CD4-positive, alpha-beta T cell (primary cell): ENCODE data around the gene KCTD21. TPM values are rescaled to one million over a fixed set of nuclear protein-coding genes. Genes with fewer than 3 reads are reported as not detected.

Experiments used
- ATAC-seq: fragments of 200-7000 bp; cut with Tn5 transposase; one replicate; pipeline ENCODE4 v1.10.0; 2022; ENCODE audit warnings: mild to moderate bottlenecking; ENCODE audit not compliant: poor library complexity
- CTCF ChIA-PET: fragments of 350-600 bp; sonication (Branson Sonifier 250); formaldehyde crosslinking; loops from one replicate; lab custom pipeline; 2021; ENCODE audit warnings: antibody characterized with exemption, inconsistent platforms; lab: Charles Lee
- POLR2A ChIA-PET: fragments of 350-600 bp; sonication (Branson Sonifier 250); formaldehyde crosslinking; loops from one replicate; lab custom pipeline; 2021; ENCODE audit warnings: antibody characterized with exemption, inconsistent platforms; lab: Charles Lee
- DNase-seq, 14 experiments: peaks; one replicate each; pipeline ENCODE4 v3.0.0-alpha.2; 2013 to 2020; ENCODE audit warnings: mixed read lengths in 2 of 14
- H3K27ac ChIP-seq, 2 donors: one replicate each; pipeline versions ENCODE4 v1.5.1 to v1.7.0; 2013; ENCODE audit warnings: low read length in 2 of 2, low read depth in 1 of 2, mild to moderate bottlenecking in 1 of 2
- H3K27me3 ChIP-seq, 2 experiments: 1 replicate in 1 of 2; 2 replicates in 1 of 2; pipeline versions ENCODE4 v1.6.1 to v1.7.0; 2013; ENCODE audit warnings: low read length in 2 of 2, control low read depth in 1 of 2, mild to moderate bottlenecking in 1 of 2, moderate library complexity in 1 of 2; ENCODE audit not compliant: insufficient read depth in 2 of 2, control insufficient read depth in 1 of 2
- H3K36me3 ChIP-seq: one replicate; pipeline ENCODE4 v1.6.1; 2013; ENCODE audit warnings: low read length, control low read depth; ENCODE audit not compliant: insufficient read depth
- H3K4me1 ChIP-seq: one replicate; pipeline ENCODE4 v1.6.1; 2013; ENCODE audit warnings: low read length, control low read depth; ENCODE audit not compliant: insufficient read depth
- H3K4me3 ChIP-seq: one replicate; pipeline ENCODE4 v1.5.1; 2013; ENCODE audit warnings: mild to moderate bottlenecking, low read length, moderate library complexity
- H3K9me3 ChIP-seq, 2 experiments: 1 replicate in 1 of 2; 2 replicates in 1 of 2; pipeline versions ENCODE4 v1.6.1 to v1.7.0; 2013; ENCODE audit warnings: low read length in 2 of 2, mild to moderate bottlenecking in 2 of 2, control low read depth in 1 of 2, moderate library complexity in 1 of 2; ENCODE audit not compliant: control insufficient read depth in 1 of 2, insufficient read depth in 1 of 2
- H3K27ac Mint-ChIP-seq: one replicate; pipeline ENCODE4 v1.8.0; 2020; ENCODE audit warnings: mixed read lengths
- H3K27me3 Mint-ChIP-seq: one replicate; pipeline ENCODE4 v1.8.0; 2021; ENCODE audit warnings: mixed read lengths
- H3K36me3 Mint-ChIP-seq: one replicate; pipeline ENCODE4 v1.8.0; 2021; ENCODE audit warnings: low read depth, mixed read lengths
- H3K4me1 Mint-ChIP-seq: one replicate; pipeline ENCODE4 v1.8.0; 2021; ENCODE audit warnings: low read depth, mixed read lengths
- H3K4me3 Mint-ChIP-seq: one replicate; pipeline ENCODE4 v1.8.0; 2020; ENCODE audit warnings: mild to moderate bottlenecking, mixed read lengths
- H3K9me3 Mint-ChIP-seq: one replicate; pipeline ENCODE4 v1.8.0; 2020; ENCODE audit warnings: mixed read lengths
- CTCF ChIP-seq: fragments of 200-600 bp; IDR thresholded peaks from one replicate; pipeline ENCODE4 v1.8.0; 2022; ENCODE audit warnings: antibody characterized with exemption, mild to moderate bottlenecking
- intact Hi-C, 2 experiments: fragments of 100-400 bp; cut with DNase I in 1 of 2; cut with micrococcal nuclease in 1 of 2; formaldehyde crosslinking; loops; one replicate each; pipeline versions ENCODE4 v1.15.1 to v1.9.0; 2023 to 2025; cut with DNase I, micrococcal nuclease
- total RNA-seq, 174 experiments: library from RNA in 2 of 174; stranded (reverse) in 2 of 174; gene quantifications; one replicate each; pipeline ENCODE4 v1.2.3 and lab custom pipeline; 2021 to 2026

KCTD21 gene
- total RNA-seq, 2 experiments from 2014 or later: 3.5 to 6.5 TPM

GRCh38 chr11:78158987-78159652 lies 29.3 kb downstream of the KCTD21 start:
- CTCF ChIA-PET: no interaction called here
- Histone ChIP-seq H3K36me3 (no peaks in the 10 kb centered on the region), H3K27me3 (no peaks in the 10 kb centered on the region), H3K27ac (no peak overlapping the region), H3K4me1 (no peaks in the 10 kb centered on the region), H3K9me3 (no peaks in the 10 kb centered on the region), H3K4me3 (no peak overlapping the region)
- Mint-ChIP-seq H3K4me3 (no peak overlapping the region), H3K36me3 (no peaks in the 10 kb centered on the region), H3K27me3 (no peaks in the 10 kb centered on the region), H3K9me3 (no peaks in the 10 kb centered on the region), H3K4me1 (no peaks in the 10 kb centered on the region), H3K27ac (no peak overlapping the region)
- TF ChIP-seq CTCF: no peak
- no peak for ATAC-seq
- no peak for DNase-seq
- POLR2A ChIA-PET: no interaction called here
- intact Hi-C loops: no loop called here

DNA sequence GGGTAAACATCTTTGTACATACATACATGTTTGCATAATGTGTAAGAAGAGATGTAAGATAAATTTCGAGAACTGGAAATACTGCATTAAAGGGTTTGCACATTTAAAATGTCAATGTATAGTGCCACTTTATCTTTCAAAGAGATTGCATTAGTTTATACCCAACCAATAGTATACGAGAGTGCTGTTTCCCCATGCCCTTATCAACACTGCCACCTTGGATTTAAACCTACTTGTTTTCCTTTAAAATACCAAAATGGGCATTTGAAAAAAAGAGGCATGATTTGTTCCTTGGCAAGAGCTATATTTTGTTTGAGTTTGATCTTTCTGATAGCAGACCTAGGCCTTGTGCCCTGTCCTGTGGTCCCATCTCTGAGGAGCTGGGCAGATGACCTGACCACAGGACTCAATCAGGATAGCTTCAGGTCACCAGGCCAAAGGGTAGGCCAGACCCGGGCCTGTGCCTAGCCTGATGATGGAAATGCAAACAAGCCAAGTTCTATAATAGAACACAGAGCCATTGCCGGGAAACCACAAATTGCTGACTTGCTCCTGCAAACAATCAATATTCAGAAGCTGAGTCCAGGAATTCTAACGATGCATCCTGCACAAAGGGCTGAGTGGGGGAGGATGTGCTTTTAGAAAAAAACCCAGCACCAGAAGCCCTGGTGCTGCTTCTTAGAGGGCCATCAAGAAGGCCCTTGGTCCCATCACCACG lies 32.1 kb downstream of the KCTD21 start:
- CTCF ChIA-PET: no interaction called here
- POLR2A ChIA-PET: no interaction called here

DNA sequence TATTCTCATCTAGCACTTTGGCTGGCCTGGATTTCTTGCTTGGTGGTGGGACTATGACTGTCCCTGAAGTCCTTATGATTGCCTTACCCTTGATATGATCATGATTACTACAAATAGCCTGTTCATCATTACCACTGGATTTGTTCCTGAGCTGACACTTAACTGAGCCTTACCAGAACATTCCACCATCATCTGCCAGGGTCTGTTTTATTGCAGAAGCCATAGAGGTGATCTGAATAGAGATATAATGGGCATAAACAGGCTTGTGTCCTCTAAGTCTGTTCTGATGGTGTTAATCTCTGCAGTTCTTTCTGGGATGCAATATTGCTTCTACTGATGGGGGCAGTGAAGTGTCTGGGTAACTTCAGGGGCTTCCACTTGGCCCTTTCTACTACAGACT lies 36.6 kb downstream of the KCTD21 start:
- no peak overlapping the region for H3K27ac Mint-ChIP-seq
- H3K4me1 Mint-ChIP-seq: no peaks in the 10 kb centered on the region
- H3K4me1 ChIP-seq: no peaks in the 10 kb centered on the region
- no peaks in the 10 kb centered on the region for H3K9me3 Mint-ChIP-seq
- no peak for ATAC-seq
- intact Hi-C loops: no loop called here
- ChIA-PET CTCF (no interaction called here), POLR2A (interaction anchor here (0.6 kb wide), 1 partner anchor 10 kb away, joined by 4 read pairs; no protein-coding TSS in a partner anchor)
- DNase-seq: no peak
- H3K27ac ChIP-seq: no peak overlapping the region
- H3K36me3 Mint-ChIP-seq: peaks cover 3% of the 10 kb centered on the region
- H3K4me3 ChIP-seq: no peak overlapping the region
- H3K27me3 ChIP-seq: no peaks in the 10 kb centered on the region
- no peaks in the 10 kb centered on the region for H3K9me3 ChIP-seq
- no peak for TF ChIP-seq CTCF
- H3K4me3 Mint-ChIP-seq: no peak overlapping the region
- H3K36me3 ChIP-seq: no peaks in the 10 kb centered on the region
- no peaks in the 10 kb centered on the region for H3K27me3 Mint-ChIP-seq

More for the DNA sequence above, 32.1 kb downstream of the KCTD21 start:
- no peak for TF ChIP-seq CTCF
- no peaks in the 10 kb centered on the region for H3K36me3 ChIP-seq
- H3K27ac ChIP-seq: no peak overlapping the region
- H3K4me1 ChIP-seq: no peaks in the 10 kb centered on the region
- no peaks in the 10 kb centered on the region for H3K4me1 Mint-ChIP-seq
- H3K4me3 Mint-ChIP-seq: no peak overlapping the region
- DNase-seq (no peak), ATAC-seq (no peak)
- no peak overlapping the region for H3K27ac Mint-ChIP-seq
- H3K4me3 ChIP-seq: no peak overlapping the region
- intact Hi-C loops: no loop called here
- H3K36me3 Mint-ChIP-seq: peaks cover under 1% of the 10 kb centered on the region
- H3K9me3 ChIP-seq: no peaks in the 10 kb centered on the region
- H3K27me3 Mint-ChIP-seq: no peaks in the 10 kb centered on the region
- H3K27me3 ChIP-seq: no peaks in the 10 kb centered on the region
- H3K9me3 Mint-ChIP-seq: no peaks in the 10 kb centered on the region
